Measurements from ENCODE around the gene DPF3. TPM values are rescaled to one million over a fixed set of nuclear protein-coding genes. Genes with fewer than 3 reads are reported as not detected.

DPF3 gene
- total and polyA plus RNA-seq, 2 donors (not counting 1 experiment from before 2014, with no cell fraction given), result 3.4 to 10.2 TPM

DNA sequence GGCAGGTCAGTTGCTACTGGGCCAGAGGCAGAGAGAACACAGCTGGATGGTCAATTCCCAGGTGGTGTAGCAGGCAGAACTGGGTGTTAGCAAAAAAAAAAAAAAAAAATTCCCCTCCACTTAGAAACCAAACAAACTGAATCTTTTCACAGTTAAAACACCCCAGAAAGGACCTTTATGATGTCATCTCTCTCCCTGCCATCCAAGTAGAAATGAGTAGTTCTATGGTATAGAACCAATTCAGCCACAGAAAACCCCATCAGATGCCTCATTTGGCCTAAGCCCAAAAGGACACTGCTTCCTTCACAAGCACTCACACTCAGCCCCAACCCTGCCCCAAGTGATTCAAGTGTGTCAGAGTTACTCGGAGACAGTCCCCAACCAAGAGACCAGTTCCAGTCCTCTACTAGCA, 230.8 kb downstream of the DPF3 start:
- H3K4me3 ChIP-seq (ENCODE audit: control extremely low read depth in 1 of 5, extremely low read depth in 1 of 5, insufficient read depth in 1 of 5, low read depth in 2 of 5, low read length in 4 of 5), result no peak overlapping the region
- H3K9me3 ChIP-seq (ENCODE audit: control extremely low read depth in 1 of 3, control insufficient read depth in 2 of 3, insufficient read depth in 1 of 3, low read length in 2 of 3), result no peaks in the 10 kb centered on the region
- H3K27ac ChIP-seq (ENCODE audit: low read length in 2 of 2), result no peak overlapping the region
- 100% methylated on average over 1 of the region's 1 CpG for WGBS (ENCODE audit: insufficient coverage)
- no peak for ATAC-seq (ENCODE audit: low read depth)
- H3K4me1 ChIP-seq (ENCODE audit: control insufficient read depth in 2 of 2, insufficient read depth in 2 of 2, low read length in 2 of 2), result peaks cover 0 to 2% of the 10 kb centered on the region in 2 donors
- H3K9ac ChIP-seq (ENCODE audit: low read length), result no peak overlapping the region
- no peak for DNase-seq
- Mint-ChIP-seq H3K4me1 (peaks cover 27% of the 10 kb centered on the region), H3K27me3 (no peaks in the 10 kb centered on the region), H3K9me3 (ENCODE audit: insufficient read depth) (no peaks in the 10 kb centered on the region), H3K4me3 (no peak overlapping the region), H3K27ac (no peak overlapping the region)
- no peak overlapping the region for H2AFZ ChIP-seq (ENCODE audit: insufficient read depth, low read depth, low read length, poor library complexity, severe bottlenecking)
- TF ChIP-seq, protein P1, sequence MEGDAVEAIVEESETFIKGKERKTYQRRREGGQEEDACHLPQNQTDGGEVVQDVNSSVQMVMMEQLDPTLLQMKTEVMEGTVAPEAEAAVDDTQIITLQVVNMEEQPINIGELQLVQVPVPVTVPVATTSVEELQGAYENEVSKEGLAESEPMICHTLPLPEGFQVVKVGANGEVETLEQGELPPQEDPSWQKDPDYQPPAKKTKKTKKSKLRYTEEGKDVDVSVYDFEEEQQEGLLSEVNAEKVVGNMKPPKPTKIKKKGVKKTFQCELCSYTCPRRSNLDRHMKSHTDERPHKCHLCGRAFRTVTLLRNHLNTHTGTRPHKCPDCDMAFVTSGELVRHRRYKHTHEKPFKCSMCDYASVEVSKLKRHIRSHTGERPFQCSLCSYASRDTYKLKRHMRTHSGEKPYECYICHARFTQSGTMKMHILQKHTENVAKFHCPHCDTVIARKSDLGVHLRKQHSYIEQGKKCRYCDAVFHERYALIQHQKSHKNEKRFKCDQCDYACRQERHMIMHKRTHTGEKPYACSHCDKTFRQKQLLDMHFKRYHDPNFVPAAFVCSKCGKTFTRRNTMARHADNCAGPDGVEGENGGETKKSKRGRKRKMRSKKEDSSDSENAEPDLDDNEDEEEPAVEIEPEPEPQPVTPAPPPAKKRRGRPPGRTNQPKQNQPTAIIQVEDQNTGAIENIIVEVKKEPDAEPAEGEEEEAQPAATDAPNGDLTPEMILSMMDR (IDR thresholded peaks at IDR 0.05), result no peak
- TF ChIP-seq EZH2 (IDR thresholded peaks at IDR 0.05; ENCODE audit: borderline replicate concordance, insufficient read depth, low read depth, low read length, poor library complexity, severe bottlenecking), result no peak
- POLR2A ChIA-PET, result no interaction called here
- CTCF ChIA-PET, result no interaction called here
- no peaks in the 10 kb centered on the region for H3K79me2 ChIP-seq (ENCODE audit: control insufficient read depth, insufficient read depth, low read length)
- intact Hi-C loops (cut with micrococcal nuclease), result no loop called here
- H4K20me1 ChIP-seq (ENCODE audit: control insufficient read depth, insufficient read depth, low read length, poor library complexity, severe bottlenecking), result no peaks in the 10 kb centered on the region
- H3K36me3 ChIP-seq (replicated peaks in 1 of 2; ENCODE audit: control extremely low read depth in 1 of 2, control insufficient read depth in 1 of 2, extremely low read depth in 1 of 2, insufficient read depth in 2 of 2, low read length in 1 of 2), result no peaks in the 10 kb centered on the region
- no peaks in the 10 kb centered on the region for H3K27me3 ChIP-seq (replicated peaks in 1 of 4; ENCODE audit: control extremely low read depth in 1 of 4, control insufficient read depth in 3 of 4, insufficient read depth in 4 of 4, low read length in 3 of 4)
- H3K4me2 ChIP-seq (replicated peaks; ENCODE audit: low read depth, low read length, poor library complexity, severe bottlenecking), result no peak overlapping the region

DNA sequence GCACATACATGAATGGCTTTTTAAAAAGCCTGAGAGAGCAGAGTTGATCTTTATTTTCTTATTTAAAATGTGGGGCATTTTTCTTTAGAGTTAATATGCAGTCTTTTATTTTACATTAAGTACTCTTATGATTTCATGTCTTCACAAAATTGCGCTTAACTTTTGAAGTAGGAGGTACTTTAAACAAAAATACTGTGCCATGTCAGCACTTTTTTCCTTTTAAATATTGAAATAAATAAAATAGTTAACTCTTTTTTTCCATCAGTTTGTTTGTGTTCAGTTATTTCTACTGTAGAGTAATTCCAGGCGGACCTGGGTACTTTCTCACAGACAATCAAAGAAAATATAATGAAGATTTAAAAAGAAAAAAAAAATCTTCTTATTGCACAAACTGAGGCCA, 231.7 kb downstream of the DPF3 start:
- Mint-ChIP-seq H3K27ac (no peak overlapping the region), H3K9me3 (ENCODE audit: insufficient read depth) (no peaks in the 10 kb centered on the region), H3K4me3 (no peak overlapping the region), H3K27me3 (no peaks in the 10 kb centered on the region), H3K4me1 (peaks cover 27% of the 10 kb centered on the region)
- Histone ChIP-seq H4K20me1 (ENCODE audit: control insufficient read depth, insufficient read depth, low read length, poor library complexity, severe bottlenecking) (no peaks in the 10 kb centered on the region), H2AFZ (ENCODE audit: insufficient read depth, low read depth, low read length, poor library complexity, severe bottlenecking) (no peak overlapping the region), H3K27me3 (replicated peaks in 1 of 4; ENCODE audit: control extremely low read depth in 1 of 4, control insufficient read depth in 3 of 4, insufficient read depth in 4 of 4, low read length in 3 of 4) (no peaks in the 10 kb centered on the region), H3K79me2 (ENCODE audit: control insufficient read depth, insufficient read depth, low read length) (no peaks in the 10 kb centered on the region), H3K36me3 (replicated peaks in 1 of 2; ENCODE audit: control extremely low read depth in 1 of 2, control insufficient read depth in 1 of 2, extremely low read depth in 1 of 2, insufficient read depth in 2 of 2, low read length in 1 of 2) (no peaks in the 10 kb centered on the region), H3K9me3 (ENCODE audit: control extremely low read depth in 1 of 3, control insufficient read depth in 2 of 3, insufficient read depth in 1 of 3, low read length in 2 of 3) (no peaks in the 10 kb centered on the region), H3K4me1 (ENCODE audit: control insufficient read depth in 2 of 2, insufficient read depth in 2 of 2, low read length in 2 of 2) (peaks cover 0 to 2% of the 10 kb centered on the region in 2 donors), H3K27ac (ENCODE audit: low read length in 2 of 2) (no peak overlapping the region), H3K9ac (ENCODE audit: low read length) (no peak overlapping the region), H3K4me2 (replicated peaks; ENCODE audit: low read depth, low read length, poor library complexity, severe bottlenecking) (no peak overlapping the region), H3K4me3 (ENCODE audit: control extremely low read depth in 1 of 5, extremely low read depth in 1 of 5, insufficient read depth in 1 of 5, low read depth in 2 of 5, low read length in 4 of 5) (no peak overlapping the region)
- DNase-seq (no peak), ATAC-seq (ENCODE audit: low read depth) (no peak)
- intact Hi-C loops (cut with micrococcal nuclease), result no loop called here
- POLR2A ChIA-PET, result interaction anchor here (0.6 kb wide), 1 partner anchor 136 kb away, joined by 6 read pairs; no protein-coding TSS in a partner anchor
- TF ChIP-seq, protein P1 (IDR thresholded peaks at IDR 0.05), result no peak
- no peak for TF ChIP-seq EZH2 (IDR thresholded peaks at IDR 0.05; ENCODE audit: borderline replicate concordance, insufficient read depth, low read depth, low read length, poor library complexity, severe bottlenecking)
- CTCF ChIA-PET, result no interaction called here
- whole genome bisulfite sequencing (ENCODE audit: insufficient coverage), result no CpG with 5 or more reads among the region's 2 CpGs

All from B cell (primary cell).